Upper lobe of right lung (tissue), 1 donor: ENCODE results near the gene GABRB1. TPM values are rescaled to one million over a fixed set of nuclear protein-coding genes. Genes with fewer than 3 reads are reported as not detected.

Source experiments
- ATAC-seq: fragments of 200-7000 bp; cut with Tn5 transposase; one replicate; pipeline ENCODE4 v1.9.1; 2020; ENCODE audit warnings: mild to moderate bottlenecking, moderate library complexity
- DNase-seq: peaks from one replicate; pipeline ENCODE4 v3.0.0-alpha.2; 2020
- H3K27ac ChIP-seq: fragments of 200-600 bp; one replicate; pipeline ENCODE4 v1.8.0; 2022
- H3K27me3 ChIP-seq: fragments of 200-600 bp; one replicate; pipeline ENCODE4 v1.8.0; 2022; ENCODE audit warnings: mild to moderate bottlenecking
- H3K36me3 ChIP-seq: fragments of 200-600 bp; one replicate; pipeline ENCODE4 v1.8.0; 2022
- H3K4me1 ChIP-seq: fragments of 200-600 bp; one replicate; pipeline ENCODE4 v1.8.0; 2022
- H3K4me3 ChIP-seq: fragments of 200-600 bp; one replicate; pipeline ENCODE4 v1.8.0; 2022; ENCODE audit warnings: mild to moderate bottlenecking
- H3K9me3 ChIP-seq: fragments of 200-600 bp; one replicate; pipeline ENCODE4 v1.8.0; 2022
- CTCF ChIP-seq: fragments of 200-600 bp; IDR thresholded peaks from one replicate; pipeline ENCODE4 v1.8.0; 2022; ENCODE audit warnings: antibody characterized with exemption
- intact Hi-C: fragments of 100-400 bp; cut with DNase I; formaldehyde crosslinking; loops from one replicate; pipeline ENCODE4 v1.11.0; 2022
- total RNA-seq: library from RNA; stranded (reverse); fragmentation: NEBNext Ultra II Directional; extraction: Animal tissue kit (Norgen Biotek cat#: 25700); gene quantifications from one replicate; pipeline ENCODE4 v1.2.1, GENCODE V29; 2021
- donor health status: DM: no; HTN: yes; CAD: no; lungs with severe emphysema.

Gene GABRB1
- total RNA-seq, 1 donor from 2014 or later: not detected

- no peak for TF ChIP-seq CTCF
- ATAC-seq (no peak), DNase-seq (no peak)
- intact Hi-C loops: no loop called here
- Histone ChIP-seq H3K36me3 (no peaks in the 10 kb centered on the region), H3K4me1 (peaks cover 10% of the 10 kb centered on the region), H3K27ac (no peak overlapping the region), H3K9me3 (no peaks in the 10 kb centered on the region), H3K4me3 (peak overlapping the region; percentile 9), H3K27me3 (peaks cover 38% of the 10 kb centered on the region)
Observed at GRCh38 chr4:46994007-46994405, 37.4 kb upstream of the GABRB1 start.

GRCh38 chr4:46999566-46999965, 31.8 kb upstream of the GABRB1 start:
- ATAC-seq (no peak), DNase-seq (no peak)
- Histone ChIP-seq H3K36me3 (no peaks in the 10 kb centered on the region), H3K27me3 (peaks cover 8% of the 10 kb centered on the region), H3K4me1 (no peaks in the 10 kb centered on the region), H3K9me3 (no peaks in the 10 kb centered on the region), H3K4me3 (no peak overlapping the region), H3K27ac (no peak overlapping the region)
- intact Hi-C loops: no loop called here
- TF ChIP-seq CTCF: no peak

- Histone ChIP-seq H3K4me3 (no peak overlapping the region), H3K9me3 (no peaks in the 10 kb centered on the region), H3K36me3 (no peaks in the 10 kb centered on the region), H3K27ac (no peak overlapping the region), H3K4me1 (no peaks in the 10 kb centered on the region), H3K27me3 (no peaks in the 10 kb centered on the region)
- TF ChIP-seq CTCF: no peak
- ATAC-seq (no peak), DNase-seq (no peak)
- intact Hi-C loops: no loop called here
Observed at GRCh38 chr4:47000406-47000805, 31.0 kb upstream of the GABRB1 start.

- Histone ChIP-seq H3K9me3 (no peaks in the 10 kb centered on the region), H3K4me3 (no peak overlapping the region), H3K4me1 (no peaks in the 10 kb centered on the region), H3K27me3 (no peaks in the 10 kb centered on the region), H3K27ac (no peak overlapping the region), H3K36me3 (no peaks in the 10 kb centered on the region)
- ATAC-seq (no peak), DNase-seq (no peak)
- intact Hi-C loops: no loop called here
- no peak for TF ChIP-seq CTCF
Observed at GRCh38 chr4:47002580-47002979, 28.8 kb upstream of the GABRB1 start.

GRCh38 chr4:47010347-47010911, 20.9 kb upstream of the GABRB1 start:
- no peaks in the 10 kb centered on the region for H3K4me1 ChIP-seq
- H3K27ac ChIP-seq: no peak overlapping the region
- intact Hi-C loops: no loop called here
- no peak overlapping the region for H3K4me3 ChIP-seq
- ATAC-seq (no peak), DNase-seq (no peak)
- no peaks in the 10 kb centered on the region for H3K36me3 ChIP-seq
- H3K9me3 ChIP-seq: no peaks in the 10 kb centered on the region
- no peaks in the 10 kb centered on the region for H3K27me3 ChIP-seq
- TF ChIP-seq CTCF: no peak

GRCh38 chr4:47010912-47011446, 20.4 kb upstream of the GABRB1 start:
- Histone ChIP-seq H3K4me3 (no peak overlapping the region), H3K9me3 (no peaks in the 10 kb centered on the region), H3K36me3 (no peaks in the 10 kb centered on the region), H3K27ac (no peak overlapping the region), H3K4me1 (no peaks in the 10 kb centered on the region), H3K27me3 (no peaks in the 10 kb centered on the region)
- no peak for ATAC-seq
- no peak for TF ChIP-seq CTCF
- DNase-seq: no peak
- intact Hi-C loops: no loop called here
